ENCODE measurements around the gene SUFU. TPM values are rescaled to one million over a fixed set of nuclear protein-coding genes. Genes with fewer than 3 reads are reported as not detected.

The SUFU gene
- total and polyA plus RNA-seq, 2 experiments from 2014 or later, result 10.9 to 18.2 TPM

DNA sequence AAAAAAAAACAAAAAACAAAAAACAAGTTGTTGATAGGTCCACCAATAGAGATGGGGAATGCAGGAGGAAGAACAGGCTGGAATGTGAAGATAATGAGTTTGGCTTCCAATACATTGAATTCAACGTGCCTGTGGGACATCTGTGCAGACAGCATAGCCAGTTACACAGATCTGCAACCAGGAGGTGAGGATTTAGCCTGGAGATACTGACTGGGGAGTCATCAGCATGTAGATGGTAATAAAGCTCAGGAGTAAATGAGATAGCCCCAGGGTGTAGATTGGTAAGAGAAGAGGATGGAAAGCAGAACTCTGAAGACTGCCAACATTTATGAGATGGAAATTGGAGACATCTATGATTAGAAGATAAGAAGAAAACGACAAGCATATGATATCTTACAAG lies 135.8 kb downstream of the SUFU start:
- Histone ChIP-seq H3K4me3 (no peak overlapping the region), H3K4me1 (ENCODE audit: insufficient read depth) (no peaks in the 10 kb centered on the region), H3K4me2 (no peak overlapping the region), H2AFZ (no peak overlapping the region), H3K27ac (no peak overlapping the region), H3K27me3 (no peaks in the 10 kb centered on the region), H3K79me2 (peaks cover 5% of the 10 kb centered on the region), H3K9me2 (replicated peaks; ENCODE audit: insufficient read depth) (no peaks in the 10 kb centered on the region), H3K9me3 (ENCODE audit: low read depth) (no peaks in the 10 kb centered on the region), H3K36me3 (replicated peaks; ENCODE audit: insufficient read depth, low read depth) (no peaks in the 10 kb centered on the region), H4K20me1 (ENCODE audit: insufficient read depth, poor library complexity, severe bottlenecking) (peaks cover 3% of the 10 kb centered on the region)
- no peak for DNase-seq (ENCODE audit: low spot score)
- WGBS (ENCODE audit: low lambda C conversion rate, missing lambda C conversion rate), result 22% methylated on average over 2 of the region's 2 CpGs
- TF ChIP-seq, protein P1, sequence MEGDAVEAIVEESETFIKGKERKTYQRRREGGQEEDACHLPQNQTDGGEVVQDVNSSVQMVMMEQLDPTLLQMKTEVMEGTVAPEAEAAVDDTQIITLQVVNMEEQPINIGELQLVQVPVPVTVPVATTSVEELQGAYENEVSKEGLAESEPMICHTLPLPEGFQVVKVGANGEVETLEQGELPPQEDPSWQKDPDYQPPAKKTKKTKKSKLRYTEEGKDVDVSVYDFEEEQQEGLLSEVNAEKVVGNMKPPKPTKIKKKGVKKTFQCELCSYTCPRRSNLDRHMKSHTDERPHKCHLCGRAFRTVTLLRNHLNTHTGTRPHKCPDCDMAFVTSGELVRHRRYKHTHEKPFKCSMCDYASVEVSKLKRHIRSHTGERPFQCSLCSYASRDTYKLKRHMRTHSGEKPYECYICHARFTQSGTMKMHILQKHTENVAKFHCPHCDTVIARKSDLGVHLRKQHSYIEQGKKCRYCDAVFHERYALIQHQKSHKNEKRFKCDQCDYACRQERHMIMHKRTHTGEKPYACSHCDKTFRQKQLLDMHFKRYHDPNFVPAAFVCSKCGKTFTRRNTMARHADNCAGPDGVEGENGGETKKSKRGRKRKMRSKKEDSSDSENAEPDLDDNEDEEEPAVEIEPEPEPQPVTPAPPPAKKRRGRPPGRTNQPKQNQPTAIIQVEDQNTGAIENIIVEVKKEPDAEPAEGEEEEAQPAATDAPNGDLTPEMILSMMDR (IDR thresholded peaks at IDR 0.05; ENCODE audit: poor library complexity), result no peak
- no peak for TF ChIP-seq EZH2phosphoT487 (IDR thresholded peaks at IDR 0.05; ENCODE audit: low read depth, severe bottlenecking, unreplicated experiment)
- TF ChIP-seq EZH2 (IDR thresholded peaks at IDR 0.05; ENCODE audit: borderline replicate concordance), result no peak

DNA sequence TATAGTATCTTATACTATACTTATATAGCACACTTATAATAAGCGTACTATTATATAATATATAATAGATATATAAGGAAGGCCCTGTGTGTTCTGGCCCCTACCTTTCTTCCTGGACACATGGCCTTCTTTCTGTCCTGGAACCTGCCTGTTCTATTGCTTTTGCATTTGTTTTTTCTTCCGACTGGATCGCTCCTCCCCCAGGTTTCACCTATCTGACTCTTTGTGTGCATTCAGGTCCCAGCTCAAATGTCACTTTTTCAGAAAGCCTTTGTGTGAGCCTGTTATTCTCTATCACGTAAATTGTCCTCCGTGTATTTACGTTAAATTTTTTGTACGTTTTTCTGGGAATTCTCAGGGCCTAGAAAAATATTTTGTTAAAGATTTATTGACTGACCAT lies 137.6 kb downstream of the SUFU start:
- WGBS (ENCODE audit: low lambda C conversion rate, missing lambda C conversion rate), result 23% methylated on average over 7 of the region's 7 CpGs
- no peaks in the 10 kb centered on the region for H3K9me2 ChIP-seq (replicated peaks; ENCODE audit: insufficient read depth)
- peaks cover 22% of the 10 kb centered on the region for H3K79me2 ChIP-seq
- peak overlapping the region; percentile 39 for H3K4me3 ChIP-seq
- H3K27ac ChIP-seq, result peak overlapping the region; percentile 93
- no peaks in the 10 kb centered on the region for H3K27me3 ChIP-seq
- H4K20me1 ChIP-seq (ENCODE audit: insufficient read depth, poor library complexity, severe bottlenecking), result peaks cover 9% of the 10 kb centered on the region
- peak; percentile 45 for DNase-seq (ENCODE audit: low spot score)
- no peaks in the 10 kb centered on the region for H3K9me3 ChIP-seq (ENCODE audit: low read depth)
- no peaks in the 10 kb centered on the region for H3K36me3 ChIP-seq (replicated peaks; ENCODE audit: insufficient read depth, low read depth)
- peak overlapping the region; percentile 73 for H3K4me2 ChIP-seq
- TF ChIP-seq EZH2 (IDR thresholded peaks at IDR 0.05; ENCODE audit: borderline replicate concordance), result no peak
- TF ChIP-seq EZH2phosphoT487 (IDR thresholded peaks at IDR 0.05; ENCODE audit: low read depth, severe bottlenecking, unreplicated experiment), result no peak
- no peaks in the 10 kb centered on the region for H3K4me1 ChIP-seq (ENCODE audit: insufficient read depth)
- peak overlapping the region; percentile 55 for H2AFZ ChIP-seq

DNA sequence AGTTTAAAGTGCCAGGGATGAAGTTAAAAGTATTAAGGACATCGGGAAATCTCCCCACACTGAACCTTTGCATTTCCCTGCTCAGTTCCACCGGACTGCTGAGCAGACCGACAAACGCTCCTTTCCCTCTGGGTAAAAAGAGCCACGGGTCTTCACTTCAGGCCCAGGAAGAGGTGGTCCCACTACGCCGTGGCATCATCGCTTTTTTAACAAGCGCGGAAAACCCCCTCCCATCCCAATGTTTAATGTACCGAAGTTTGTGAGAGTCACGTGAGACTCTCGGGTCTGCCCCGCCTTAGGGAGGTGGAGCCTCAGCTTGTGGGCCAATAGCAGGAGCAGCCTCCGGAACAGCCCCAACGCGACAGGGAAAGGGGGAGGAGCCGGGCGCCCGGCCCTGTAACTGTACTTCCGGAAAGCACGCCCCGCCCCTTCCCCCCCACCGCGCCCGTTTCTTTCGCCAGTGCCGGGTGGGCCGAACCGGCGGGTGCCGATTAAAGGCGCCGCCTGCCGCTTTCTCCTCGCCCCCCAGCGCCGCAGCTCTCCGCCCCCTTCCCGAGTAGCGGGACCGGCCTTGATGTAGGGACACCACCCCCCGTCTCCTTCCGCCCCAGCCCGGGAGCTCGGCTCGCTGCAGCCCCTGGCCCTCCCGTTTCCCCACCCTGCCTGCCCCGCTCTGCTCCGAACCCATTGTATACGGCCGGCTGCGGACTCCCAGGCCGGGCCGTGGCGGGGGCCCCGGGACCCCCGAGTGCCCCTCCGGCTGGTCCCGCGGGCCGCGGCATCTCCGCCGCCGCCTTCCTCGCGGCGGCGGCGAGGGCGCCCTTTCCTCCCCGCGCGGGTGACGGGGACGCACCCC lies 138.3 kb downstream of the SUFU start:
- Histone ChIP-seq H3K9me2 (replicated peaks; ENCODE audit: insufficient read depth) (no peaks in the 10 kb centered on the region), H3K4me3 (peak overlapping the region; percentile 58), H2AFZ (peak overlapping the region; percentile 55), H3K27ac (peak overlapping the region; percentile 98), H3K4me1 (ENCODE audit: insufficient read depth) (peaks cover 7% of the 10 kb centered on the region), H3K36me3 (replicated peaks; ENCODE audit: insufficient read depth, low read depth) (no peaks in the 10 kb centered on the region), H3K9me3 (ENCODE audit: low read depth) (no peaks in the 10 kb centered on the region), H4K20me1 (ENCODE audit: insufficient read depth, poor library complexity, severe bottlenecking) (peaks cover 16% of the 10 kb centered on the region), H3K79me2 (peaks cover 29% of the 10 kb centered on the region), H3K27me3 (no peaks in the 10 kb centered on the region), H3K4me2 (peak overlapping the region; percentile 93)
- TF ChIP-seq EZH2 (IDR thresholded peaks at IDR 0.05; ENCODE audit: borderline replicate concordance) (no peak), EZH2phosphoT487 (IDR thresholded peaks at IDR 0.05; ENCODE audit: low read depth, severe bottlenecking, unreplicated experiment) (no peak)
- DNase-seq (ENCODE audit: low spot score), result peak; percentile 99
- 2% methylated on average over 46 of the region's 77 CpGs for WGBS (ENCODE audit: low lambda C conversion rate, missing lambda C conversion rate)

DNA sequence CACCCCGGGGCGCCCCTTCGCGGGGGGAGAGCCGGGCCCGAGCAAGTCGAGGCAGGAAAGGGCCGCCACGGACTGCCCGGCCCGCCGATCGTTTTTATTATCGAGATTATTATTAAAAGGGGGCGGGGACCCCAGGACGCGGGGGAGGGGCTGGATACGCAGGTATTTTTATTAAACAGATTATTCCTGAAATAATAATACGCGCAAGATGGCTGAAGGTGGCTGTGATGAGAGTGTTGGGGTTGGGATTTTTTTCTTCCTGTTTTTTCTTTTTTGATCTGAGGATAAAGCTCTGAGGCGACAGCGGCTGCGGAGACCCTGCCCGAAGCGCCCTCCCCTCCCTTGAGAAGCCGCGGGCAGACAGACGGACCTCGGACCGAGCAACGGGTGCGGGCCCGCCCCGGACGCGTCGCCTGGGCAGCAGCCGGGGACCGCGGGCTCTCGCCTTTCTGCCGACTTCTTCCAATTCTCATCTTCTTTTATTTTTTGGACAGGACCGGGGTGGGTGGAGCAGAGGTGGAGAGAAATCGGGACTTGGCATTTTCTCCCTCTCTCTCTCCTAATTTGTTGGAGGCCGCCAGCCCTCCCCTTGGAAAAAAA lies 139.1 kb downstream of the SUFU start:
- peak; percentile 74 for DNase-seq (ENCODE audit: low spot score)
- H2AFZ ChIP-seq, result peak overlapping the region; percentile 32

More for the DNA sequence above, 139.1 kb downstream of the SUFU start:
- no peaks in the 10 kb centered on the region for H3K9me3 ChIP-seq (ENCODE audit: low read depth)
- H3K4me3 ChIP-seq, result peak overlapping the region; percentile 58
- peaks cover 23% of the 10 kb centered on the region for H4K20me1 ChIP-seq (ENCODE audit: insufficient read depth, poor library complexity, severe bottlenecking)
- no peaks in the 10 kb centered on the region for H3K9me2 ChIP-seq (replicated peaks; ENCODE audit: insufficient read depth)
- H3K4me2 ChIP-seq, result peak overlapping the region; percentile 93
- H3K79me2 ChIP-seq, result peaks cover 36% of the 10 kb centered on the region
- no peaks in the 10 kb centered on the region for H3K36me3 ChIP-seq (replicated peaks; ENCODE audit: insufficient read depth, low read depth)
- H3K27ac ChIP-seq, result peak overlapping the region; percentile 98
- no peaks in the 10 kb centered on the region for H3K27me3 ChIP-seq
- H3K4me1 ChIP-seq (ENCODE audit: insufficient read depth), result peaks cover 13% of the 10 kb centered on the region
- WGBS (ENCODE audit: low lambda C conversion rate, missing lambda C conversion rate), result 3% methylated on average over 32 of the region's 45 CpGs
- TF ChIP-seq EZH2phosphoT487 (IDR thresholded peaks at IDR 0.05; ENCODE audit: low read depth, severe bottlenecking, unreplicated experiment) (no peak), EZH2 (IDR thresholded peaks at IDR 0.05; ENCODE audit: borderline replicate concordance) (no peak)
- TF ChIP-seq, protein P1 (IDR thresholded peaks at IDR 0.05; ENCODE audit: poor library complexity), result no peak
